Measurements from ENCODE around the gene INTS7. TPM values are rescaled to one million over a fixed set of nuclear protein-coding genes. Genes with fewer than 3 reads are reported as not detected.

Gene INTS7
- total and polyA plus RNA-seq, 9 of the 15 experiments (the other 6 are each of a cell fraction or from before 2014, with no cell fraction given), result 27.3 to 68.4 (median 40.4) TPM

- TF ChIP-seq NFIX (CRISPR knock-in tag; IDR thresholded peaks at IDR 0.05; ENCODE audit: low read depth) (peak; percentile 65), CBX5 (IDR thresholded peaks at IDR 0.05; ENCODE audit: borderline replicate concordance, low read depth) (no peak), RBM22 (IDR thresholded peaks at IDR 0.05; ENCODE audit: low read depth, low read length, poor library complexity, severe bottlenecking) (no peak), HBP1 (CRISPR knock-in tag; IDR thresholded peaks at IDR 0.05) (no peak), ZNF384 (IDR thresholded peaks at IDR 0.05; ENCODE audit: low read depth, low read length) (0 out of 2 replicates have a peak, but pooled peaks have one; percentile 21), MEF2A (IDR thresholded peaks at IDR 0.05; ENCODE audit: control insufficient read depth, low read depth, low read length) (no peak), ZNF764 (CRISPR knock-in tag; IDR thresholded peaks at IDR 0.05; ENCODE audit: low read depth) (peak; percentile 32; the same call in 1 of the 2 replicates), NR0B1 (IDR thresholded peaks at IDR 0.05; ENCODE audit: partially characterized antibody) (no peak), TCF3 (CRISPR knock-in tag; IDR thresholded peaks at IDR 0.05) (no peak), RAD21 (CRISPR knock-in tag; conservative IDR thresholded peaks at IDR 0.05 in 1 of 2, IDR thresholded peaks at IDR 0.05 in 1 of 2) (no peak), ZBTB17 (CRISPR knock-in tag; IDR thresholded peaks at IDR 0.05) (no peak), ZSCAN29 (IDR thresholded peaks at IDR 0.05) (no peak)
These were observed 25.5 kb upstream of the INTS7 start (continued) for GRCh38 chr1:212060632-212061472.

Data from K562 (cell line).